SH-SY5Y (cell line): ENCODE measurements around the gene FRMD7.

Source experiments
- GATA2 ChIP-seq: IDR thresholded peaks from 2 replicates; pipeline ENCODE4 v1.6.1; 2011; ENCODE audit warnings: mild to moderate bottlenecking, low read depth, low read length
- GATA3 ChIP-seq: IDR thresholded peaks from 2 replicates; pipeline ENCODE4 v1.6.1; 2011; ENCODE audit warnings: low read depth, mild to moderate bottlenecking, low read length, moderate library complexity

- no peak for TF ChIP-seq GATA2
- no peak for TF ChIP-seq GATA3
Observed at GRCh38 chrX:132090403-132091159, 37.2 kb downstream of the FRMD7 start.
